IPS DF 4.7 (cell line): Measurements from ENCODE around the gene KPNA4.
"Not testable (repeated sequence)": the region's sequence is repeated elsewhere in the genome, so short reads cannot be mapped to it uniquely, and the experiment has no call there.

ENCODE experiments used
- DNase-seq: peaks from one replicate; pipeline ENCODE4 v3.0.0-alpha.2; 2013; ENCODE audit warnings: low spot score; ENCODE audit errors: extremely low read depth

The KPNA4 gene, protein sequence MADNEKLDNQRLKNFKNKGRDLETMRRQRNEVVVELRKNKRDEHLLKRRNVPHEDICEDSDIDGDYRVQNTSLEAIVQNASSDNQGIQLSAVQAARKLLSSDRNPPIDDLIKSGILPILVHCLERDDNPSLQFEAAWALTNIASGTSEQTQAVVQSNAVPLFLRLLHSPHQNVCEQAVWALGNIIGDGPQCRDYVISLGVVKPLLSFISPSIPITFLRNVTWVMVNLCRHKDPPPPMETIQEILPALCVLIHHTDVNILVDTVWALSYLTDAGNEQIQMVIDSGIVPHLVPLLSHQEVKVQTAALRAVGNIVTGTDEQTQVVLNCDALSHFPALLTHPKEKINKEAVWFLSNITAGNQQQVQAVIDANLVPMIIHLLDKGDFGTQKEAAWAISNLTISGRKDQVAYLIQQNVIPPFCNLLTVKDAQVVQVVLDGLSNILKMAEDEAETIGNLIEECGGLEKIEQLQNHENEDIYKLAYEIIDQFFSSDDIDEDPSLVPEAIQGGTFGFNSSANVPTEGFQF

DNA sequence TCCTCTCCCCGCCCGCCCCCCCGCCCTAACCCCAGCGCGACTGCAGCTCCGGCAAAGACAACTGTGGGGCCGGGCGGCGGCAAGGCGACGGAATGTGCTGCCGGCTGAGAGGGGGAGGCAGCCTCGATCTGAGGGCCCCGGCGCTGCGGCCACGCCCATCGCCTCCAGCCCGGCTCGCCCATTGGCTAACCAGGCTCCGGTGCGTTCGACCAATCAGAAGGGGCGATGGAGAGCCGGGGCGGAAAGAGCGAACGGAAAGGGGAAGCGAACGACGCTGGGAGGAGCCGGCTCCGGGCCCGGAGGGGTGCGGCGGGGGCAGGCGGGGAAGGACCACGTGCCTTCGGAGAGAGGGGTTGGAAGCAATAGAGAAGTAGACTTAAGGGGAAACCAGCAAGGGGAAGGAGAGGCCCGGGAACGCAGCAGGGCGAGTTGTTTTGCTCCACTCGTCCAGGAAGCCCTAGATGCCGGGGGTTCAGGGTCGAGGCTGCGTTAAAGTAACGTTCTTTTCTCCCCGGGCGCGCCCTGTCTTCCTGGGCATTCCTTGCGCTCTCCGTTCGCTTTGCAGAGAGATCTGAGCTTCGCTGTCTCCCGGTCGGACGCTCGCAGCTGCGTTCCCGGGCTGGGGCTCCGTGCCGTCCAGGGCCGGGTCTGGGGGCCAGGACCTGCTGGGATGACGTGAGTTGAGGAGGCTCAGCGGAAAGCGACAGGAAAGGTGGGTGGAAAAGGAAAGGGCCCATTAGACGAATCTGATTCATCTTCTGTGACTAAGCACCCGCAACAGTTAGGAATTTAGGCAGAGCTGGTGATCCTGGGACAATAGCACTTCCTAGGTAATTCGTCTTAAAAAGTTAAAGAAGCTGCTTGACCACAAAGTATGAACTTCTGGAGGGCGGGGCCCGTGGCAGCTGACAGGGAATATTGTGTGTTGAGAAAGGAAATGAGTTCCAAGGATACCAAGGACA is at the start of gene KPNA4:
Gene KPNA4, minus strand, starts transcription at position 130 of the 962 bp plus-strand sequence. CDS start 289 bp downstream, outside the sequence.
- peak; percentile 78 for DNase-seq

DNA sequence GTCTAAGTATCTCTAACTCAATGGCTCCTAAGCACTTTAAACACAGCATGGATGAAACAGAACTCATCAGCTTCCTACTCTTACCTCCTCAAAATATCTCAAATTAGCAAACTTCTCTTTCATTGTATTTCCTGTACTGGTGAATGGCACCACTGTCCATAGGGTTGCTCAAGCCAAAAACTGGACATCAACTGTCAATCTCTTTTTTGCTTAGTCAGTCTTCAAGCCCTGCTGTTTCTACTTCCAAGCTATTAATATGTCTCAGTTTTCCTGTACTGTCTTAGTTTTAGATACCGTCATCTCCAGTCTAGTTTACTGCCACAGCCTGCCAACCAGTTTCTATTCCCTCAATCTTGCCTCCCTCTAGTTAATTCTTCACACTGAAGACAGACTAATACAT is 48.3 kb upstream of the KPNA4 start:
- DNase-seq: no peak

- no peak for DNase-seq
Observed at GRCh38 chr3:160612386-160613075, 47.2 kb upstream of the KPNA4 start.

- DNase-seq: no peak
Observed at GRCh38 chr3:160611141-160611540, 45.8 kb upstream of the KPNA4 start.

GRCh38 chr3:160608870-160609269 is 43.5 kb upstream of the KPNA4 start:
- DNase-seq: no peak

DNA sequence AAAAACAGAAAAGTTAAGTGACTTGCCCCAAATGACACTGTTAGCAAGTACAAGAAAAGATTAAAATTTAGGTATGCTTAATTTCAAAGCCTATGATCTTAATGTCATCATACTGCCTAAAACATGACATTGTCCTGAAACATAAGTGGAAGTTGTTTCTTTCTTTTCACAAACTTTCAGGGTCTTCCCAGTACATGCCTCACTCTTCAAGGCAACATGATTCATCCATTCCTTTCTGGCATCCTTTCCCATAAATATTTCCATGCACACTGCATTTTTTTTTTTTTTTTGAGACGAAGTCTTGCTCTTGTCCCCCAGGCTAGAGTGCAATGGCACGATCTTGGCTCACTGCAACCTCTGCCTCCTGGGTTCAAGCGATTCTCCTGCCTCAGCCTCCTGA is 42.5 kb upstream of the KPNA4 start:
- no peak for DNase-seq

DNA sequence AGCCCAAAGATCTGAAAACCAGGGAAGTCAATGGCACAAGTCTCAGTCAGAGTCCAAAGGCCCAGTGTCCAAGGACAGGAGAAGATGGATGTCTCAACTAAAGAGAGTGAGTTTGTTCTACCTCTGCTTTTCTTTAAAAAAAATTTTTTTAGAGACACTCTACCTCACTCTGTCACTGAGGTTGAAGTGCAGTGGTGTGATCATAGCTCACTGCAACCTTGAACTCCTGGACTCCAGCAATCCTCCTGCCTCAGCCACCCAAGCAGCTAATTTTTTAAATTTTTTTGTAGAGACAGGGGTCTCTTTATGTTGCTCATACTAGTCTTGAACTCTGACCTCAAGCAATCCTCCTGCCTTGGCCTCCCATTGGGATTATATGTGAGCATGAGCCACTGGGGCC is 39.9 kb upstream of the KPNA4 start:
- no peak for DNase-seq

DNA sequence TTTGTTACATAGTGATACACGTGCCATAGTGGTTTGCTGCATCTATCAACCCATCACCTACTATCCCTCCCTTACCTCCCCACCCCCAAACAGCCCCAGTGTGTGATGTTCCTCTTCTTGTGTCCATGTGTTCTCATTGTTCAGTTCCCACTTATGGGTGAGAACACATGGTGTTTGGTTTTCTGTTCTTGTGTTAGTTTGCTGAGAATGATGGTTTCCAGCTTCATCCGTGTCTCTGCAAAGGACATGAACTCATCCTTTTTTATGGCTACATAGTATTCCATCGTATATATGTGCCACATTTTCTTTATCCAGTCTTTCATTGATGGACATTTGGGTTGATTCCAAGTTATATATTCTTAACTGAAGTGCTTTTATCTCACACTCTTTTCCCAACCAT is 38.5 kb upstream of the KPNA4 start:
- not testable (repeated sequence) for DNase-seq

DNA sequence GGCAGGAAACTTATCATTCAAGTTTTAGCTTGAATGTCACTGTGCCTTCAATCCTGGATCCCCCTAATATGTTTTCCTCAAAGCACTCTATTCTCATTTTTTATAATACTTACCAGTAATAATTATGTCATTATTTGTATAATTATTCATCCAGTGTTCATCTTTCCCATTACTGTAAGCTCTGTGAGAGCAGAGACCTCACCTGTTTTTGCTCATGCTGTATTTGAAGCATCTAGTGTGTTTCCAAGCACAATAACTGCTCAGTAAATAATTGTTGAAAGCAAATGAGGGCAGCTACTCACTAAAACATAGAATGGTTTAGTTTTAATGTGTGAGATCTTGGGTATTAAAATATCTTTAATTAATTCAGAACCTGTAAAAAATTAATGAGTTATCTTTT is 36.9 kb upstream of the KPNA4 start:
- no peak for DNase-seq

GRCh38 chr3:160601288-160601687 is 35.9 kb upstream of the KPNA4 start:
- DNase-seq: no peak

GRCh38 chr3:160598865-160599264 is 33.5 kb upstream of the KPNA4 start:
- DNase-seq: no peak

GRCh38 chr3:160588023-160588422 is 22.7 kb upstream of the KPNA4 start:
- no peak for DNase-seq

GRCh38 chr3:160587105-160587504 is 21.7 kb upstream of the KPNA4 start:
- DNase-seq: no peak

DNA sequence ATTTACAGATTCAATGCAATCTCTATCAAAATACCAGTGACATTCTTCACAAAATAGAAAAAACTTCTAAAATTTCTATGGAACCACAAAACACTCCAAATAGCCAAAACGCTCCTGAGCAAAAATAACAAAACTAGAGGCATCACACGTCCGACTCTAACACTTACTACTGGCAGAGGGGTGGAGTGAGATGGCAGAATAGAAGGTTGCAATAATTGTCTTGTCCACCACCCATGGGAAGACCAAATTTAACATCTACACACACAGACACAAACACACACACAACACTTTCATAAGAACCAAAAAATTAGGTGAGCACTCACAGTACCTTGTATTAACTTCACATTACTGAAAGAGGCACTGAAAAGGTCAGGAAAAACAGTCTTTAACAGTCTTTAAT is 21.3 kb upstream of the KPNA4 start:
- no peak for DNase-seq

DNA sequence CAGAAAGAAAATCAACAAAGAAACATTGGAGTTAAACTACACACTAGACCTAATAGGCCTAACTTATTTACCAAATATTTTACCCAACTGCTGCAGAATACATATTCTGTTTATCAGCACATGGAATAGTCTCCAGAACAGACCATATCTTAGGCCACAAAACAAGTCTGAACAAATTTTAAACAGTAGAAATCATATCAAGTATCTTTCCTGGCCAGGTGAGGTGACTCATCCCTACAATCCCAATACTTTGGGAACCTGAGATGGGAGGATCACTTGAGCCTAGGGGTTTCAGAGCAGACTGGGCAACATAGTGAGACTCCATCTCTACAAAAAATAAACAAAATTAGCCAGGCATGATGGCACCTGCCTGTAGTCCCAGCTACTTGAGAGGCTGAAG is 18.1 kb upstream of the KPNA4 start:
- DNase-seq: no peak

GRCh38 chr3:160580938-160581337 is 15.6 kb upstream of the KPNA4 start:
- no peak for DNase-seq

GRCh38 chr3:160577556-160578195 is 12.3 kb upstream of the KPNA4 start:
- no peak for DNase-seq

DNA sequence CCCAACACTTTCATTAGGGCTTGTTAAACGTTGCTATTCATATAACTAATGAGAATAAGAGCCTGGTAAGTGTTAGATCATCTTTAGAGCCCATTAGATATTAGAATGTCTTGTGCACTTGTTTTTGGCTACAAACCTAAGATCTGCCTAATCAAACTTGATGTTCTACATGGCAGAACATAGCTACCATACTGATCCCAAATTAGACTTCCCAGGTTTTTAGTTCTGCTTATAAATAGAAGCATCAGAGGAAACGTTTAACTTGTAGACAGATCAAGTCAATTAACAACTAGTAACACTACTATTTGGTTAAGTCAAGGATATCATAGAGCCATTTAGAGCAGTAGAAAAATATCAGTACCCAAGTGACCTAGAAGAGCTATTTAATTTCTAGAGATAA is 11.7 kb upstream of the KPNA4 start:
- DNase-seq: no peak

DNA sequence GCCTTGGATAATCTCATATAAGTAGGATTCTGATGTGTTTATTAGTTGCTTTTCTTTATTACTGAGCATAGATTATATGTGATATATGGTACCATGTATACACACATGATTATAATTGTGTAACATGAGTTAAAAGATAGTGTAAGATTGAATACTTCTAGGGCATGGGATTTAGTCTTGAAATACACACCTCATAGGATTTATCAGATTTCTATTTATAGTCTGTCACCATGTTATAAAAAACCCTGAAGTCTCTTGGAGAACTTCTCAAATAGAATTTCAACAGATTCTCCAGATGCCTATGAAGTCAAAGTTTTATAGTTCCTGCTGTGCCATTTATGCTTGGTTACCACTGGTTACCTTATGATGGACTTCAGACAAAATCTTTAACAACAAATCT is 11.2 kb upstream of the KPNA4 start:
- DNase-seq: no peak

DNA sequence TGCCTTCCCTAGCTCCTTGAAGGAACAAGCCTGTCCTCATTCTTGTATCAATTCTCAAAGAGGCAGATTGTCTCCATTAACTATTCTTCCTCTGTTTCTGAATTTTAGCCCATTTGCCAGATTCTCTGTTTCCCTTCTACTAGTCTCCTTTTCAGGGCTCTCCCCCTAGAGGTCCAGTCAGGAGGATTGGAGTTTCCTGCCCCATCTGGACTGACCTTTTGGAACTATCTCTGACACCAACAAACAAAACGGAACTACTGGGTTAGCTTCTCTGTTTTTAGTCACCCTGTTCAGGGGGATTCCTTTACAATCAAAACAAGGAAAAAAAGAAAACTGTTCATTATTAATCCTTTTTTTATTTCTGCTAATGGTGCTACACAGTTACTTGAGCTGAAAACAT is 10.2 kb upstream of the KPNA4 start:
- no peak for DNase-seq

DNA sequence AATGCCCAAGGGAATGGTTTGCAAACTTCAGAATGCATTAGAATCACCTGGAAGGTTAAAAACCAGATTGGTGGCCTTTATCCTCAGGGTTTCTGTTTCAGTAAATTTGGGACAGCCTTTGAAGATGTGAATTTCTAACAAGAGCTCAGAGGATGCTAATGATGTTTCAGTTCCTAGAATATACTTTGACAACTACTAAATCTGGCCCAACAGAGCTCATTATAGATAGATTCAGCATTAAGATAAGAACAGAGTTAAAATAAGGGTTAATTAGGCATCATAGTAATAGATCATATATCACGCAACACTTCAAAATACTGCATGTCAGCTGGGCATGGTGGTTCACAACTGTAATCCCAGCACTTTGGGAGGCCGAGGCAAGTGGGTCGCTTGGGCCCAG is 9.3 kb upstream of the KPNA4 start:
- DNase-seq: no peak
